ENCODE measurements around the gene WNT16. TPM values are rescaled to one million over a fixed set of nuclear protein-coding genes. Genes with fewer than 3 reads are reported as not detected.

WNT16 gene
- total RNA-seq, 1 donor from 2014 or later = not detected

DNA sequence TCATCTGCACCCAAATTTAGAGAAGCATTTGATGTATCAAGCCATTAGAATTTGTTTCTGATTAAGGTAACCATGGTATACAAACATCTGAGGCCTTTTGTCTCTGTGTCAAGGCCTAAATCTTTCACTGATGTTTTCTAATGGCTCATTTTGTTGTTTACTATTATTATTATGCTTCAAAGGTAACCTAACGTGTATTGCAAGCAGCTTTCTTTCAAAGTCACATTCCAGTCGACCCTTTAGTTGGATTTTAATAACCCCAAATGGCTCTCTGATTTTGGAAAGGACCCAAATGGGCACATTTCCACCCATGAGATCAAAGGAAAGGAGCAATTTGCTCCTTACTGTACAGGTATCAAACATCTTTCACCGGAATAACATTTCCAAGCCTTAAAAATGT, 46.7 kb upstream of the WNT16 start:
- H3K9me3 ChIP-seq (ENCODE audit: low read depth) = no peaks in the 10 kb centered on the region
- H3K9ac ChIP-seq = no peak overlapping the region
- no peak overlapping the region for H3K4me3 ChIP-seq
- peaks cover 18% of the 10 kb centered on the region for H3K9me3 Mint-ChIP-seq
- DNase-seq (ENCODE audit: low spot score) = no peak
- no peaks in the 10 kb centered on the region for H3F3A ChIP-seq (ENCODE audit: low read depth)
- H3K4me2 ChIP-seq = no peak overlapping the region
- no peaks in the 10 kb centered on the region for H3K4me1 ChIP-seq
- no peaks in the 10 kb centered on the region for H4K20me1 ChIP-seq (ENCODE audit: low read depth)
- H3K27ac Mint-ChIP-seq = no peak overlapping the region
- peaks cover 2% of the 10 kb centered on the region for H3K36me3 Mint-ChIP-seq
- H3K27me3 ChIP-seq = no peaks in the 10 kb centered on the region
- TF ChIP-seq EZH2 (IDR thresholded peaks at IDR 0.05) = no peak
- TF ChIP-seq, protein P1, sequence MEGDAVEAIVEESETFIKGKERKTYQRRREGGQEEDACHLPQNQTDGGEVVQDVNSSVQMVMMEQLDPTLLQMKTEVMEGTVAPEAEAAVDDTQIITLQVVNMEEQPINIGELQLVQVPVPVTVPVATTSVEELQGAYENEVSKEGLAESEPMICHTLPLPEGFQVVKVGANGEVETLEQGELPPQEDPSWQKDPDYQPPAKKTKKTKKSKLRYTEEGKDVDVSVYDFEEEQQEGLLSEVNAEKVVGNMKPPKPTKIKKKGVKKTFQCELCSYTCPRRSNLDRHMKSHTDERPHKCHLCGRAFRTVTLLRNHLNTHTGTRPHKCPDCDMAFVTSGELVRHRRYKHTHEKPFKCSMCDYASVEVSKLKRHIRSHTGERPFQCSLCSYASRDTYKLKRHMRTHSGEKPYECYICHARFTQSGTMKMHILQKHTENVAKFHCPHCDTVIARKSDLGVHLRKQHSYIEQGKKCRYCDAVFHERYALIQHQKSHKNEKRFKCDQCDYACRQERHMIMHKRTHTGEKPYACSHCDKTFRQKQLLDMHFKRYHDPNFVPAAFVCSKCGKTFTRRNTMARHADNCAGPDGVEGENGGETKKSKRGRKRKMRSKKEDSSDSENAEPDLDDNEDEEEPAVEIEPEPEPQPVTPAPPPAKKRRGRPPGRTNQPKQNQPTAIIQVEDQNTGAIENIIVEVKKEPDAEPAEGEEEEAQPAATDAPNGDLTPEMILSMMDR (IDR thresholded peaks at IDR 0.05) = no peak
- TF ChIP-seq EZH2phosphoT487 (IDR thresholded peaks at IDR 0.05) = no peak
- H3K4me1 Mint-ChIP-seq = peaks cover 3% of the 10 kb centered on the region
- no peak overlapping the region for H2AFZ ChIP-seq (replicated peaks)
- no peaks in the 10 kb centered on the region for H3K36me3 ChIP-seq
- H3K79me2 ChIP-seq (ENCODE audit: low read depth) = no peaks in the 10 kb centered on the region
- no peak overlapping the region for H3K27ac ChIP-seq
- peaks cover 2% of the 10 kb centered on the region for H3K27me3 Mint-ChIP-seq (ENCODE audit: insufficient read depth, low read depth)
- H3K4me3 Mint-ChIP-seq = no peak overlapping the region

DNA sequence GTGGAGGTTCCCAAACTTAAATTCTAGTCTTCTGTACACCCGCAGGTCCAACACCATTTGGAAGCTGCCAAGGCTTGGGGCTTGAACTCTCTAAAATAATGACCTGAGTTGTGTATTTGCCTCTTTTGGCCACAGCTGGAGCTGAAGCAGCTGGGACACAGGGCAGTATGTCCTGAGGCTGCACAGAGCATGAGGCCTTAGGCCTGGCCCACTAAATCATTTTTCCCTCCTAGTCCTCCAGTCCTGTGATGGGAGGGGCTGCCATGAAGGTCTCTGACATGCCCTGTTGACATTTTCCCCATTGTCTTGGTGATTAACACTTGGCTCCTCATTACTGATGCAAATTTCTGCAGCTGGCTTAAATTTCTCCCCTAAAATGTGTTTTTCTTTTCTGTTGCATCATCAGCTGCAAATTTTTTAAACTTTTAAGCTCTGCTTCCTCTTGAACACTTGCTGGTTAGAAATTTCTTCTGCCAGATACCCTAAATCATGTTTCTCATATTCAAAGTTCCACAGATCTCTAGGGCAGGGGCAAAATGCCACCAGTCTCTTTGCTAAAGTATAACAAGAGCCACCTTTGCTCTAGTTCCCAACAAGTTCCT, 43.6 kb upstream of the WNT16 start:
- H3K36me3 ChIP-seq = no peaks in the 10 kb centered on the region
- H2AFZ ChIP-seq (replicated peaks) = no peak overlapping the region
- no peak overlapping the region for H3K27ac Mint-ChIP-seq

DNA sequence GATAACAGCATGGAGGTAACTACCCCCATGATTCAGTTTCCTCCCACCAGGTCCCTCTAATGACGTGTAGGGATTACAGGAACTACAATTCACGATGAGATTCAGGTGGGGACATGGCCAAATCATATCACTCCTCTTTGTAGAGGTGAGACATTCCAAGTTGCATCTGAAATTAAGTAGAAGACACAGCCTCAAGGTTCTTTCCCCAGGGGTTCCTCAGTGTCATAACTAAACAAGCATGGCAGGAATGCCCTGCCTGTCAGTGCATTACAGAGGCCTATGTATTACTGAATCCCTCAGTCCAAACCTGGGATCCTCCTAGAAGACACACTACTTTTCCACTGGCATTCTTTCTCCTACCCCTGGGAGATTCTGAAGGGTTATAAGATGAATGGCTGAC, 42.6 kb upstream of the WNT16 start:
- no peaks in the 10 kb centered on the region for H4K20me1 ChIP-seq (ENCODE audit: low read depth)
- no peaks in the 10 kb centered on the region for H3K36me3 ChIP-seq
- no peaks in the 10 kb centered on the region for H3F3A ChIP-seq (ENCODE audit: low read depth)
- Mint-ChIP-seq H3K27ac (no peak overlapping the region), H3K4me3 (no peak overlapping the region), H3K9me3 (peaks cover 18% of the 10 kb centered on the region), H3K4me1 (no peaks in the 10 kb centered on the region), H3K27me3 (ENCODE audit: insufficient read depth, low read depth) (peaks cover 2% of the 10 kb centered on the region), H3K36me3 (peaks cover 5% of the 10 kb centered on the region)
- TF ChIP-seq EZH2phosphoT487 (IDR thresholded peaks at IDR 0.05) (no peak), EZH2 (IDR thresholded peaks at IDR 0.05) (no peak)
- TF ChIP-seq, protein P1 (IDR thresholded peaks at IDR 0.05) = no peak
- no peak overlapping the region for H3K9ac ChIP-seq
- no peak overlapping the region for H3K27ac ChIP-seq
- H3K27me3 ChIP-seq = no peaks in the 10 kb centered on the region
- H3K4me2 ChIP-seq = no peak overlapping the region
- no peak overlapping the region for H3K4me3 ChIP-seq
- no peak overlapping the region for H2AFZ ChIP-seq (replicated peaks)
- DNase-seq (ENCODE audit: low spot score) = no peak
- no peaks in the 10 kb centered on the region for H3K4me1 ChIP-seq
- H3K9me3 ChIP-seq (ENCODE audit: low read depth) = no peaks in the 10 kb centered on the region
- H3K79me2 ChIP-seq (ENCODE audit: low read depth) = no peaks in the 10 kb centered on the region

More for the DNA sequence above, 43.6 kb upstream of the WNT16 start:
- H3K4me2 ChIP-seq = no peak overlapping the region
- H3F3A ChIP-seq (ENCODE audit: low read depth) = no peaks in the 10 kb centered on the region
- H4K20me1 ChIP-seq (ENCODE audit: low read depth) = no peaks in the 10 kb centered on the region
- H3K27me3 Mint-ChIP-seq (ENCODE audit: insufficient read depth, low read depth) = peaks cover 2% of the 10 kb centered on the region
- H3K36me3 Mint-ChIP-seq = peaks cover 5% of the 10 kb centered on the region
- H3K4me3 ChIP-seq = no peak overlapping the region
- no peak for DNase-seq (ENCODE audit: low spot score)
- H3K4me3 Mint-ChIP-seq = no peak overlapping the region
- H3K79me2 ChIP-seq (ENCODE audit: low read depth) = no peaks in the 10 kb centered on the region
- no peak overlapping the region for H3K9ac ChIP-seq
- no peaks in the 10 kb centered on the region for H3K4me1 ChIP-seq
- no peaks in the 10 kb centered on the region for H3K4me1 Mint-ChIP-seq
- H3K9me3 ChIP-seq (ENCODE audit: low read depth) = no peaks in the 10 kb centered on the region
- no peaks in the 10 kb centered on the region for H3K27me3 ChIP-seq
- TF ChIP-seq EZH2 (IDR thresholded peaks at IDR 0.05) (no peak), EZH2phosphoT487 (IDR thresholded peaks at IDR 0.05) (no peak)
- TF ChIP-seq, protein P1 (IDR thresholded peaks at IDR 0.05) = no peak
- H3K9me3 Mint-ChIP-seq = peaks cover 18% of the 10 kb centered on the region
- no peak overlapping the region for H3K27ac ChIP-seq

Data from neural progenitor cell (in vitro differentiated cells).